ENCODE measurements around the gene DHRS2.
"Not testable (repeated sequence)": the region's sequence is repeated elsewhere in the genome, so short reads cannot be mapped to it uniquely, and the experiment has no call there.

GRCh38 chr14:23637655-23638413 is 1.7 kb downstream of the DHRS2 start:
- not testable (repeated sequence) for TF ChIP-seq POLR2A, CTCF (IDR thresholded peaks at IDR 0.05)
